ENCODE results near the gene RENBP.

RENBP gene

DNA sequence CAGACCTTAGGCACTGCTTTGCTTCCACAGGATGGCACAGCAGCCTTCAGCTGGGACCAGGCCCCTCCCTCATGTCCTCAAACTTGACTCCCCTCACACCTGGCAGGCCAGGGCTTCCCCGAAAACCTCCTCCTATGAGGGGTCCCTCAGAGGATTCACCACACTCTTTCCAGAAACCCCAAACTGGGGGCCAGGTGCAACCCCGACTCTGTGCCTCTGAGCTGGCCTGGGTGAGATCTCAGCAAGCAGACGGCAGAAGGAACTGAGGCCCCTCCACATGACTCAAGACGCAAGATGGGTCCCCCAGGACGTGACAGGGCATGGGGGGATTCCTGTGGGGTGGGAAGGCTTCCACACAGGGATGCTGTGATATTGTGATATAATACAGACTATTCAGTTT lies 21.0 kb upstream of the RENBP start:
- no peak overlapping the region for H3K4me3 ChIP-seq (ENCODE audit: low read depth, low read length)
- TF ChIP-seq, protein P1, sequence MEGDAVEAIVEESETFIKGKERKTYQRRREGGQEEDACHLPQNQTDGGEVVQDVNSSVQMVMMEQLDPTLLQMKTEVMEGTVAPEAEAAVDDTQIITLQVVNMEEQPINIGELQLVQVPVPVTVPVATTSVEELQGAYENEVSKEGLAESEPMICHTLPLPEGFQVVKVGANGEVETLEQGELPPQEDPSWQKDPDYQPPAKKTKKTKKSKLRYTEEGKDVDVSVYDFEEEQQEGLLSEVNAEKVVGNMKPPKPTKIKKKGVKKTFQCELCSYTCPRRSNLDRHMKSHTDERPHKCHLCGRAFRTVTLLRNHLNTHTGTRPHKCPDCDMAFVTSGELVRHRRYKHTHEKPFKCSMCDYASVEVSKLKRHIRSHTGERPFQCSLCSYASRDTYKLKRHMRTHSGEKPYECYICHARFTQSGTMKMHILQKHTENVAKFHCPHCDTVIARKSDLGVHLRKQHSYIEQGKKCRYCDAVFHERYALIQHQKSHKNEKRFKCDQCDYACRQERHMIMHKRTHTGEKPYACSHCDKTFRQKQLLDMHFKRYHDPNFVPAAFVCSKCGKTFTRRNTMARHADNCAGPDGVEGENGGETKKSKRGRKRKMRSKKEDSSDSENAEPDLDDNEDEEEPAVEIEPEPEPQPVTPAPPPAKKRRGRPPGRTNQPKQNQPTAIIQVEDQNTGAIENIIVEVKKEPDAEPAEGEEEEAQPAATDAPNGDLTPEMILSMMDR (IDR thresholded peaks at IDR 0.05; ENCODE audit: low read depth, low read length): no peak
- TF ChIP-seq, protein P2, sequence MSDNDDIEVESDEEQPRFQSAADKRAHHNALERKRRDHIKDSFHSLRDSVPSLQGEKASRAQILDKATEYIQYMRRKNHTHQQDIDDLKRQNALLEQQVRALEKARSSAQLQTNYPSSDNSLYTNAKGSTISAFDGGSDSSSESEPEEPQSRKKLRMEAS (IDR thresholded peaks at IDR 0.05; ENCODE audit: low read depth, low read length): no peak
- DNase-seq (ENCODE audit: low read depth): no peak

DNA sequence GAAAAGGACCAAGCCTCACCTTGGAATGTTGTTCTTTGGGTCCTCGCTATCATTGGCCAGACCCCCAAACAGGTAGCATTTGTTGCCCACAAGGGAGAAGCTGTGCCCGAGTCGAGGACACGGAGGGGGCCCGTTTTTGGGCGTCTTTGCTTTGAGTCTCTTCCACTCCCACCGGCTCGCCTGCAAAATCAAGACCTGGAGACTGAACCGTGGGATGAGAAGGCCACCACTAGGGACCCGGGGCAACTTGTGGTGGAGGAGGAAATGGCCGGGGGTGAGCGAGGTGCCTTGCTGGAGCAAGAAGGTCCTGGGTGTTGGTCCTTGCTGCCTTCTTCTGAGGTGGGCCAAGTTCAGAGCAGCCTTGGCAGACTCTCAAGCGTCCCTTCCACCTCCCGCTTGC lies 19.7 kb upstream of the RENBP start:
- H3K4me3 ChIP-seq (ENCODE audit: low read depth, low read length): no peak overlapping the region
- no peak for DNase-seq (ENCODE audit: low read depth)
- no peak for TF ChIP-seq POLR2A (IDR thresholded peaks at IDR 0.05; ENCODE audit: extremely low read depth, insufficient read length)
- TF ChIP-seq, protein P2 (IDR thresholded peaks at IDR 0.05; ENCODE audit: low read depth, low read length): no peak
- TF ChIP-seq, protein P1 (IDR thresholded peaks at IDR 0.05; ENCODE audit: low read depth, low read length): no peak
- TF ChIP-seq MYC (IDR thresholded peaks at IDR 0.05; ENCODE audit: low read depth, low read length): no peak

DNA sequence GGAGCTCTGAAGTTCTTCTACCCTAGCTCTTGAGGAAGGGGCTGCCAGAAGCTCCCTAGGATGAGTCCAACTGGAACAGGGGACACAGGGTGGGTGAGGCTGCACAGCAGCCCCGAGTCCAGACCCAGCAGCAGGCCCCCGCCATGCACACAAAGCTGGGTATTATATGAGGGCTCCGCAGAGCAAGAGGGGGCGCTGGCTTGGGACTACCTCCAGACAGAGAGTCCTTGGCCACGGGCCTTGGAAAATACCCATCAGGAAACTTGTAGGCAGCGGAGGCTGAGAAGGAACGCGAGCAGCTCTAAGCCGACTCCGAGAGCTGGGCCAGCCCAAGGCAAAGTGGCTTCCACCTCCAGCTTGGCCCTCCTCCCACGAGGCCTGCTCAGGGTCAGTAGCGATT lies 19.1 kb upstream of the RENBP start:
- no peak for DNase-seq (ENCODE audit: low read depth)
- TF ChIP-seq, protein P2 (IDR thresholded peaks at IDR 0.05; ENCODE audit: low read depth, low read length): no peak
- TF ChIP-seq, protein P1 (IDR thresholded peaks at IDR 0.05; ENCODE audit: low read depth, low read length): no peak
- no peak for TF ChIP-seq MYC (IDR thresholded peaks at IDR 0.05; ENCODE audit: low read depth, low read length)
- TF ChIP-seq POLR2A (IDR thresholded peaks at IDR 0.05; ENCODE audit: extremely low read depth, insufficient read length): no peak

DNA sequence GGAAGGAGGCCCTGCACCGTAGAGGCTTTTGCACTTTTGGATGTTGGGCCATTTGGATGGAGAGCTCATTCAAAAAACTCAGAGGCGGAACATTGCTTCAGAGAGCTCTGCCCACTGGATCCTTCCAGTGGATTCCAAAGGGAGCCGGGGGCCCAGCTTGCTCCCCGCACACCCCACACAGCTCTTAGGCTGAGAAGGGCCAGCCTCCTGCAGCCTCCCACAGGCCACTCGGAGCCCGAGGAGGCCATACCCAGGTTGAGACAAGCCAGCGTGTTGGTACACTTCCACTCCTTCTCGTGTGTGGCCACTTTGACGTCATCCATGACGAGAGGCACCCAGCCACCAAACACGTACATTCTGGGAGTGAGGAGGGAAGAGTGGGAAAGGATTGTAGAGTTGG lies 16.8 kb upstream of the RENBP start:
- H3K4me3 ChIP-seq (ENCODE audit: low read depth, low read length): no peak overlapping the region
- no peak for TF ChIP-seq MYC (IDR thresholded peaks at IDR 0.05; ENCODE audit: low read depth, low read length)
- TF ChIP-seq POLR2A (IDR thresholded peaks at IDR 0.05; ENCODE audit: extremely low read depth, insufficient read length): no peak
- TF ChIP-seq, protein P2 (IDR thresholded peaks at IDR 0.05; ENCODE audit: low read depth, low read length): no peak
- TF ChIP-seq, protein P1 (IDR thresholded peaks at IDR 0.05; ENCODE audit: low read depth, low read length): no peak
- DNase-seq (ENCODE audit: low read depth): no peak

More for the DNA sequence above, 19.1 kb upstream of the RENBP start:
- H3K4me3 ChIP-seq (ENCODE audit: low read depth, low read length): no peak overlapping the region

DNA sequence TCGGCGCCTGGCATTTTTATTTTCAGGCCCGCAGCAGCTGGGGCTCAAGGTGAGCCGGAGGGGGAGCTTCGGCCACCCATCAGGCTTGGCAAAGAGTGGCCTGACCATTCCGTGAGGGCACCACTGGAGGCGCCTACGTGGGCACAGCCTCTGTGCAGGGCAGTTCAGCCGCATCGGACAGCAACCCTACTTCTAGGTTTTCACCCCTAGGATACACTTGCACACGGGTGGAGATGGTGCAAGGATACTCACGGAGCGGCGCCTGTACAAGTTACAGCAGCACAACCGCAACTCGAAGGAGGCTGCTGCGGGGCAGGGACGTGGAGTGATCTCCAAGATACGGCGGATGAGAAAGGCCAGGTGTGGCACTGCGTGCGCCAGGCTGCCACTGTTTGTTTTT lies 16.3 kb upstream of the RENBP start:
- no peak for DNase-seq (ENCODE audit: low read depth)
- no peak overlapping the region for H3K4me3 ChIP-seq (ENCODE audit: low read depth, low read length)
- TF ChIP-seq, protein P1 (IDR thresholded peaks at IDR 0.05; ENCODE audit: low read depth, low read length): no peak
- TF ChIP-seq, protein P2 (IDR thresholded peaks at IDR 0.05; ENCODE audit: low read depth, low read length): no peak
- TF ChIP-seq MYC (IDR thresholded peaks at IDR 0.05; ENCODE audit: low read depth, low read length): no peak
- no peak for TF ChIP-seq POLR2A (IDR thresholded peaks at IDR 0.05; ENCODE audit: extremely low read depth, insufficient read length)

DNA sequence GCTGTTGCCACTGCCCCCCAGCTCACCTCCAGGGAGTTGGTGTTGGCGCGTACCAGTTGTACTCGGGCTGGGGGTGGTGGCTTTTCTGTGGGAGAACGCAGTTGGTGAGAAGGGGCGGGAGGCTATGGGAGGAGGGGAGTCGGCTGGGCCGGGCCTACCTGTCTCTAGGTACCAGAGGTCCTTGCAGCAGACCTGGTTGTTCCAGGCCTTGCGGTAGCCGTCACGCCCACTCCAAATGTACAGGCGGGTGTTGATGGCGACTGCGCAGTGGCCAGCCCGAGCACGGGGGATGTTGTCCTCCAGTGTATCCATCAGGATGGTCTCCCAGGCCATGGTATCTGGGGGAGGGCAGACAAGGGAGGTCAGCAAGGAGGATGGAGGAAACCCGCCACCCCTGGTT lies 15.6 kb upstream of the RENBP start:
- no peak overlapping the region for H3K4me3 ChIP-seq (ENCODE audit: low read depth, low read length)
- no peak for DNase-seq (ENCODE audit: low read depth)
- TF ChIP-seq, protein P2 (IDR thresholded peaks at IDR 0.05; ENCODE audit: low read depth, low read length): no peak
- TF ChIP-seq POLR2A (IDR thresholded peaks at IDR 0.05; ENCODE audit: extremely low read depth, insufficient read length) (no peak), MYC (IDR thresholded peaks at IDR 0.05; ENCODE audit: low read depth, low read length) (no peak)
- TF ChIP-seq, protein P1 (IDR thresholded peaks at IDR 0.05; ENCODE audit: low read depth, low read length): no peak

All from NB4 (cell line).